ENCODE measurements around the gene LILRB5.
"Not testable (repeated sequence)": the region's sequence is repeated elsewhere in the genome, so short reads cannot be mapped to it uniquely, and the experiment has no call there.

LILRB5 gene

GRCh38 chr19:54257116-54257480, at the start of gene LILRB5:
Gene LILRB5, minus strand, starts transcription at chr19:54257273. Its CDS starts 80 bp downstream, at chr19:54257193.
- DNase-seq = no peak

GRCh38 chr19:54305141-54305540, 48.1 kb upstream of the LILRB5 start:
- DNase-seq = no peak

GRCh38 chr19:54302257-54302656, 45.2 kb upstream of the LILRB5 start:
- no peak for DNase-seq

- DNase-seq = no peak
These were observed 42.4 kb upstream of the LILRB5 start for GRCh38 chr19:54299515-54299914.

- DNase-seq = no peak
These were observed 42.0 kb upstream of the LILRB5 start for GRCh38 chr19:54299126-54299498.

GRCh38 chr19:54298357-54299125, 41.5 kb upstream of the LILRB5 start:
- DNase-seq = no peak

GRCh38 chr19:54297759-54298305, 40.8 kb upstream of the LILRB5 start:
- DNase-seq = no peak

GRCh38 chr19:54294539-54294938, 37.5 kb upstream of the LILRB5 start:
- no peak for DNase-seq

GRCh38 chr19:54289160-54289559, 32.1 kb upstream of the LILRB5 start:
- not testable (repeated sequence) for DNase-seq

- no peak for DNase-seq
These were observed 30.4 kb upstream of the LILRB5 start for GRCh38 chr19:54287456-54287855.

- not testable (repeated sequence) for DNase-seq
These were observed 29.2 kb upstream of the LILRB5 start for GRCh38 chr19:54286283-54286682.

GRCh38 chr19:54285427-54286056, 28.5 kb upstream of the LILRB5 start:
- not testable (repeated sequence) for DNase-seq

- no peak for DNase-seq
These were observed 25.8 kb upstream of the LILRB5 start for GRCh38 chr19:54282686-54283470.

GRCh38 chr19:54281729-54282075, 24.6 kb upstream of the LILRB5 start:
- not testable (repeated sequence) for DNase-seq

GRCh38 chr19:54281007-54281728, 24.1 kb upstream of the LILRB5 start, which contains the start of gene LILRB2:
Gene LILRB2, minus strand, starts transcription at chr19:54281110. Its CDS starts 614 bp downstream, at chr19:54280496.
- no peak for DNase-seq

- DNase-seq = not testable (repeated sequence)
These were observed 23.4 kb upstream of the LILRB5 start for GRCh38 chr19:54280441-54280840.

- DNase-seq = not testable (repeated sequence)
These were observed 23.0 kb upstream of the LILRB5 start for GRCh38 chr19:54280025-54280424.

- no peak for DNase-seq
These were observed 22.4 kb upstream of the LILRB5 start for GRCh38 chr19:54279406-54279962.

- DNase-seq = not testable (repeated sequence)
These were observed 21.6 kb upstream of the LILRB5 start for GRCh38 chr19:54278571-54279195.

- not testable (repeated sequence) for DNase-seq
These were observed 21.0 kb upstream of the LILRB5 start for GRCh38 chr19:54278056-54278455.

GRCh38 chr19:54277111-54277615, 20.1 kb upstream of the LILRB5 start:
- not testable (repeated sequence) for DNase-seq

GRCh38 chr19:54275951-54276350, 18.9 kb upstream of the LILRB5 start:
- DNase-seq = no peak
